RWPE2 (cell line): ENCODE measurements around the gene TOR2A.

Experiments used
- ATAC-seq: fragments of 200-7000 bp; cut with Tn5 transposase; 3 replicates; pipeline ENCODE4 v1.9.1; 2021; ENCODE audit warnings: low read depth
- DNase-seq: peaks from one replicate; pipeline ENCODE4 v3.0.0-alpha.2; 2020; ENCODE audit warnings: low spot score
- H3K27ac ChIP-seq: fragments of 450-650 bp; 2 replicates; pipeline ENCODE4 v1.5.1; 2017; ENCODE audit warnings: mild to moderate bottlenecking; ENCODE audit not compliant: poor library complexity, severe bottlenecking
- H3K27me3 ChIP-seq: fragments of 250-450 bp; sonication (Bioruptor Pico); 2 replicates; pipeline ENCODE4 v1.5.1; 2021; ENCODE audit warnings: mild to moderate bottlenecking, moderate library complexity; ENCODE audit not compliant: insufficient read depth, poor library complexity, severe bottlenecking
- H3K36me3 ChIP-seq: fragments of 250-450 bp; sonication (Bioruptor Pico); 2 replicates; pipeline ENCODE4 v1.5.1; 2020; ENCODE audit warnings: low read depth, mild to moderate bottlenecking, moderate library complexity
- H3K4me1 ChIP-seq: fragments of 250-450 bp; sonication (Bioruptor Pico); 2 replicates; pipeline ENCODE4 v1.5.1; 2021; ENCODE audit warnings: mild to moderate bottlenecking, moderate library complexity; ENCODE audit not compliant: insufficient read depth, poor library complexity, severe bottlenecking
- H3K4me3 ChIP-seq: fragments of 250-450 bp; sonication (Bioruptor Pico); 2 replicates; pipeline ENCODE4 v1.5.1; 2021; ENCODE audit warnings: mild to moderate bottlenecking, moderate library complexity; ENCODE audit not compliant: severe bottlenecking
- H3K9me3 ChIP-seq: fragments of 250-450 bp; sonication (Bioruptor Pico); 2 replicates; pipeline ENCODE4 v1.5.1; 2021; ENCODE audit warnings: mild to moderate bottlenecking, moderate library complexity; ENCODE audit not compliant: severe bottlenecking
- CTCF ChIP-seq: fragments of 450-650 bp; IDR thresholded peaks from one replicate; pipeline ENCODE4 v1.5.1; 2017; ENCODE audit warnings: mild to moderate bottlenecking, moderate library complexity; ENCODE audit not compliant: poor library complexity, severe bottlenecking

Gene TOR2A

DNA sequence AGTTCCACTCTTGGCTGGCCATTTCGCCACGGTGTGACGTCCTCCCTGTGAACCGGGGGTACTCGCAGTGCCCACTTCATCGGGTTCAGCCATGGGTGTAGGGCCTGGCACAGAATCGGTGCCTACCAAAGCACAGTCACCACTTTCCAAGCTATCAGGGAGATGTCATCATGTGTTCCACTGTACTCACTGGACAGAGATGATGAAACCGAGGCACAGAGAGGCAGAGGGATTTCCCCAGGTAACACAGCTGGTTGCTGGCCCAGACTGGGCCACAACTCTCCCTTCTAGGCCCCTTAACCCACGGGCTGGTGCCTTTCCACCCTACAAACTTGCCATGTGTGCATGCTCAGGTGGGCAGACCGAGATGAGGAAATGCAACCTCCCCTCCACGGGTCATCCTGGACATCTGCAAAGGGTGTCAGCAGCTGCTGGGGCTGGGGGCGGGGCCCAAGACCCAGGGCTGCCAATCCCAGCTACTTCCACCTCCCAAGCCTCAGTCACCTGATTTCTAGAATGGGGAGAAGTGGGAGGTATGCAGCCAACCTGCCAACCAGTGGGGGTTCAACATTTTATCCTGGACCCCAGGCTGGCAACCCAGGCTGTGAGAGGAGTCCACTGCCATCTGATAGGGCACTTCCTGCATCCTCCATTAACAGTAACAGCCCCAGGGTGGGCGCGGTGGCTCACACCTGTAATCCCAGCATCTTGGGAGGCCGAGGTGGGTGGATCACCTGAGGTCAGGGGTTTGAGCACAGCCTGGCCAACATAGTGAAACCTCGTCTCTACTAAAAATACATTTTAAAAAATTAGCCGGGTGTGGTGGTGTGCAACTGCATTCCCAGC is 44.3 kb upstream of the TOR2A start:
- no peak for TF ChIP-seq CTCF
- DNase-seq: no peak
- Histone ChIP-seq H3K4me3 (no peak overlapping the region), H3K27ac (no peak overlapping the region), H3K27me3 (no peaks in the 10 kb centered on the region), H3K36me3 (no peaks in the 10 kb centered on the region), H3K9me3 (no peaks in the 10 kb centered on the region), H3K4me1 (no peaks in the 10 kb centered on the region)
- ATAC-seq: no peak

GRCh38 chr9:127778280-127779135 is 43.4 kb upstream of the TOR2A start, which contains the start of gene SH2D3C:
Gene SH2D3C (minus strand): TSS chr9:127778666. CDS start chr9:127778627, 39 bp downstream.
- no peaks in the 10 kb centered on the region for H3K9me3 ChIP-seq
- no peak within 1 kb of the TSS for H3K4me3 ChIP-seq
- H3K27me3 ChIP-seq: no peaks in the 10 kb centered on the region
- no peak within 1 kb of the TSS for H3K27ac ChIP-seq
- no peaks in the 10 kb centered on the region for H3K4me1 ChIP-seq
- TF ChIP-seq CTCF: no peak
- DNase-seq: no peak
- no peak for ATAC-seq
- no peaks in the 10 kb centered on the region for H3K36me3 ChIP-seq

DNA sequence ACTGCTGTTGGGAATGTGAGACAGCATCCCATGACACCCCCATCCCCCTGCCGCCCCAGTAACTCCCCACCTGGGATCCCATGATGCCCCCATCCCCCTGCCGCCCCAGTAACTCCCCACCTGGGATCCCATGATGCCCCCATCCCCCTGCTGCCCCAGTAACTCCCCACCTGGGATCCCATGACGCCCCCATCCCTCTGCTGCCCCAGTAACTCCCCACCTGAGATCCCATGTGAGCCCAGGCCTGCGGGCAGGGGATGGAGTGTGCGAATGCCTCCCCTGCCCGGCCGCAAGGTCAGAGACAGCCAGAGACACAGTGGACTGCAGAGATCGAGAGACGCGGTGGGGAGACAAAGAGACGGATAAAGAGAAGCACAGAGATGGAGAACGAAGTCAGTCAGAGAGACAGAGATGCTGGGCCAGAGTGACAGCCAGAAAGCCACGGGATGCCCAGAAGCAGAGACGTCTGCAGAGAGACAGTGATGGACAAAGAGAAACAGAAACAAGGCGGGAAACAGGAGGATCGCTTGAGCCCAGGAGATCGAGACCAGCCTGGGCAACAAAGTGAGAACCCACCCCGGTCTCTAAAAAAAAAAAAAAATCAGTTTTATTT is 42.4 kb upstream of the TOR2A start:
- no peaks in the 10 kb centered on the region for H3K27me3 ChIP-seq
- H3K27ac ChIP-seq: no peak overlapping the region
- no peaks in the 10 kb centered on the region for H3K9me3 ChIP-seq
- DNase-seq: no peak
- H3K4me3 ChIP-seq: no peak overlapping the region
- H3K36me3 ChIP-seq: no peaks in the 10 kb centered on the region
- no peak for ATAC-seq
- TF ChIP-seq CTCF: no peak
- H3K4me1 ChIP-seq: no peaks in the 10 kb centered on the region

DNA sequence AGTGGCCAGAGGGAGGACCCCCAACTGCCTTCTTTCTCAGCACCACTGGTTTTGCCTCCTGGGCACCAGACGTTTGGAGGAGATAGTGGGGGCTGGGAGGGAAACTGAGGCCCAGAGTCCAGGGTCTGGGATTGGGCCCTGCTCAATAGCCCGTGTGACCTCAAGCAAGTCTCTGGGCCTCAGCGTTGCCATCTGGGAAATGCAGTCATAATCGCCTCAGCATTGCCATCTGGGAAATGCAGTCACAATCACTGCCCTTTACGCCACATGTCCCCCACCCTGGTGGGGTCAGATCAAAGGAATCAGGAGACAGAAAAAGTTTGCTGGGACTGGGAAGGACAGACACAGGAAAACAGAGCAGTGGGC is 41.8 kb upstream of the TOR2A start:
- no peak for DNase-seq
- H3K4me1 ChIP-seq: no peaks in the 10 kb centered on the region
- H3K36me3 ChIP-seq: no peaks in the 10 kb centered on the region
- H3K4me3 ChIP-seq: no peak overlapping the region
- no peak for ATAC-seq
- H3K27me3 ChIP-seq: no peaks in the 10 kb centered on the region
- H3K9me3 ChIP-seq: no peaks in the 10 kb centered on the region
- H3K27ac ChIP-seq: no peak overlapping the region
- TF ChIP-seq CTCF: no peak
